ENCODE measurements around the gene MREG. TPM values are rescaled to one million over a fixed set of nuclear protein-coding genes. Genes with fewer than 3 reads are reported as not detected.
A peak's percentile ranks its signal among the peaks of the same experiment; 100 is the strongest.

The MREG gene
- total and polyA plus RNA-seq, 10 of the 15 experiments (the other 5 are each of a cell fraction or from before 2014, with no cell fraction given), result 6.9 to 45.0 (median 28.5) TPM

GRCh38 chr2:215915441-215915840, 97.9 kb downstream of the MREG start:
- in situ Hi-C loops (cut with MboI) (loop anchor here (25.0 kb wide), 1 partner anchor 453 kb away; no protein-coding TSS in a partner anchor), intact Hi-C loops (cut with micrococcal nuclease; ENCODE audit: unreplicated experiment) (loop anchor here (2.0 to 5.0 kb wide), 7 partner anchors 33 to 1108 kb away; partner anchors contain the start of genes BARD1 and FN1)
- Histone ChIP-seq H3K9me3 (replicated peaks; ENCODE audit: control insufficient read depth, insufficient read depth, low read length) (peaks cover 1% of the 10 kb centered on the region; the same call in 2 of the 3 replicates), H3K27ac (ENCODE audit: control insufficient read depth, insufficient read depth) (no peak overlapping the region), H4K20me1 (ENCODE audit: control insufficient read depth, insufficient read depth) (no peaks in the 10 kb centered on the region), H2AFZ (ENCODE audit: control insufficient read depth, low read depth, low read length) (no peak overlapping the region), H3K4me3 (no peak overlapping the region), H3K36me3 (ENCODE audit: control insufficient read depth in 2 of 2, insufficient read depth in 2 of 2, low read length in 1 of 2) (no peaks in the 10 kb centered on the region), H3K4me1 (ENCODE audit: control insufficient read depth, insufficient read depth, low read length) (peaks cover 25% of the 10 kb centered on the region), H3K27me3 (replicated peaks in 1 of 2; ENCODE audit: control insufficient read depth in 2 of 2, insufficient read depth in 2 of 2, low read length in 1 of 2) (no peaks in the 10 kb centered on the region), H3K4me2 (ENCODE audit: control insufficient read depth, insufficient read depth) (no peak overlapping the region), H3K79me2 (ENCODE audit: control insufficient read depth, insufficient read depth, low read length) (no peaks in the 10 kb centered on the region), H3K9ac (ENCODE audit: control insufficient read depth, insufficient read depth, low read length) (no peak overlapping the region)
- POLR2A ChIA-PET, result interaction anchor here (1.0 kb wide), 1 partner anchor 479 kb away, joined by 3 read pairs; no protein-coding TSS in a partner anchor
- BruUV-seq (replicated peaks), result no TSS peak
- 83% methylated on average over 5 of the region's 5 CpGs for WGBS (ENCODE audit: insufficient coverage, insufficient replicate concordance, low lambda C conversion rate, missing lambda C conversion rate)
- DNase-seq (ENCODE audit: low read depth, low spot score) (no peak), FAIRE-seq (no peak), ATAC-seq (no peak)
- RAD21 ChIA-PET (ENCODE audit: unreplicated experiment), result interaction anchor here (0.8 to 3.8 kb wide), 12 partner anchors 14 to 432 kb away, joined by 3 to 76 read pairs (median 16); no protein-coding TSS in a partner anchor
- CTCF ChIA-PET, result interaction anchor here (0.6 to 2.9 kb wide), 3 partner anchors 14 to 76 kb away, joined by 3 to 13 read pairs (median 4); no protein-coding TSS in a partner anchor
- SMC1A ChIA-PET (ENCODE audit: uncharacterized antibody, unreplicated experiment), result interaction anchor here (0.8 to 15.1 kb wide), 13 partner anchors 16 to 347 kb away, joined by 3 to 185 read pairs (median 7); no protein-coding TSS in a partner anchor
- no peak for TF ChIP-seq SMC3 (IDR thresholded peaks at IDR 0.05; ENCODE audit: borderline replicate concordance, low read length)

DNA sequence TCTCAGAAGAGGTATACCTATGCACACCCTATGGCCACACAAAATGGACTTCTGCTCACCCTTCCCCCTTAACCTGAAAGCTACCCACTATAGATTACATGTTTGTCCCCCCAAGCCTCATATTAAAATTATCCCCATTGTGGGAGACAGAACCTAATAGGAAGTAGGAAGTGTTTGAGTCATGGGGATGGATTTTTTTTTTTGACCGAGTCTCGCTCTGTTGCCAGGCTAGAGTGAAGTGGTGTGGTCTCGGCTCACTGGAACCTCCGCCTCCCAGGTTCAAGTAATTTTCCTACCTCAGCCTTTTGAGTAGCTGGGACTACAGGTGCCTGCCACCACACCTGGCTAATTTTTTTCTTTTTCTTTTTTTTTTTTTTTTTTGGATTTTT, 98.6 kb downstream of the MREG start:
- RAD21 ChIA-PET (ENCODE audit: unreplicated experiment), result interaction anchor here (0.8 to 3.8 kb wide), 28 partner anchors 13 to 603 kb away, joined by 3 to 76 read pairs (median 5); partner anchors contain the start of gene ATIC
- 67% methylated on average over 4 of the region's 4 CpGs for WGBS (ENCODE audit: insufficient coverage, insufficient replicate concordance, low lambda C conversion rate, missing lambda C conversion rate)

More for the DNA sequence above, 98.6 kb downstream of the MREG start:
- ChIA-PET SMC1A (ENCODE audit: uncharacterized antibody, unreplicated experiment) (interaction anchor here (0.6 to 15.1 kb wide), 40 partner anchors 9 to 1178 kb away, joined by 3 to 185 read pairs (median 4); no protein-coding TSS in a partner anchor), CTCF (interaction anchor here (0.6 to 4.8 kb wide), 15 partner anchors 13 to 1489 kb away, joined by 3 to 16 read pairs (median 4); no protein-coding TSS in a partner anchor), POLR2A (interaction anchor here (1.0 to 2.4 kb wide), 6 partner anchors 12 to 478 kb away, joined by 3 to 12 read pairs (median 6); no protein-coding TSS in a partner anchor)
- Histone ChIP-seq H3K4me1 (ENCODE audit: control insufficient read depth, insufficient read depth, low read length) (peaks cover 25% of the 10 kb centered on the region), H3K4me3 (no peak overlapping the region), H3K9me3 (replicated peaks; ENCODE audit: control insufficient read depth, insufficient read depth, low read length) (peaks cover 1% of the 10 kb centered on the region; the same call in 2 of the 3 replicates), H3K9ac (ENCODE audit: control insufficient read depth, insufficient read depth, low read length) (no peak overlapping the region), H3K79me2 (ENCODE audit: control insufficient read depth, insufficient read depth, low read length) (no peaks in the 10 kb centered on the region), H3K27ac (ENCODE audit: control insufficient read depth, insufficient read depth) (peak overlapping the region; percentile 4), H3K36me3 (ENCODE audit: control insufficient read depth in 2 of 2, insufficient read depth in 2 of 2, low read length in 1 of 2) (no peaks in the 10 kb centered on the region), H3K4me2 (ENCODE audit: control insufficient read depth, insufficient read depth) (no peak overlapping the region), H3K27me3 (replicated peaks in 1 of 2; ENCODE audit: control insufficient read depth in 2 of 2, insufficient read depth in 2 of 2, low read length in 1 of 2) (no peaks in the 10 kb centered on the region), H4K20me1 (ENCODE audit: control insufficient read depth, insufficient read depth) (no peaks in the 10 kb centered on the region), H2AFZ (ENCODE audit: control insufficient read depth, low read depth, low read length) (no peak overlapping the region)
- in situ Hi-C loops (cut with MboI) (loop anchor here (25.0 kb wide), 1 partner anchor 452 kb away; no protein-coding TSS in a partner anchor), intact Hi-C loops (cut with micrococcal nuclease; ENCODE audit: unreplicated experiment) (loop anchor here (1.0 to 5.0 kb wide), 8 partner anchors 32 to 1107 kb away; partner anchors contain the start of genes BARD1 and FN1)
- BruUV-seq (replicated peaks), result no TSS peak
- TF ChIP-seq SP1 (IDR thresholded peaks at IDR 0.05; ENCODE audit: low read depth, low read length), result no peak
- TF ChIP-seq, protein P1, sequence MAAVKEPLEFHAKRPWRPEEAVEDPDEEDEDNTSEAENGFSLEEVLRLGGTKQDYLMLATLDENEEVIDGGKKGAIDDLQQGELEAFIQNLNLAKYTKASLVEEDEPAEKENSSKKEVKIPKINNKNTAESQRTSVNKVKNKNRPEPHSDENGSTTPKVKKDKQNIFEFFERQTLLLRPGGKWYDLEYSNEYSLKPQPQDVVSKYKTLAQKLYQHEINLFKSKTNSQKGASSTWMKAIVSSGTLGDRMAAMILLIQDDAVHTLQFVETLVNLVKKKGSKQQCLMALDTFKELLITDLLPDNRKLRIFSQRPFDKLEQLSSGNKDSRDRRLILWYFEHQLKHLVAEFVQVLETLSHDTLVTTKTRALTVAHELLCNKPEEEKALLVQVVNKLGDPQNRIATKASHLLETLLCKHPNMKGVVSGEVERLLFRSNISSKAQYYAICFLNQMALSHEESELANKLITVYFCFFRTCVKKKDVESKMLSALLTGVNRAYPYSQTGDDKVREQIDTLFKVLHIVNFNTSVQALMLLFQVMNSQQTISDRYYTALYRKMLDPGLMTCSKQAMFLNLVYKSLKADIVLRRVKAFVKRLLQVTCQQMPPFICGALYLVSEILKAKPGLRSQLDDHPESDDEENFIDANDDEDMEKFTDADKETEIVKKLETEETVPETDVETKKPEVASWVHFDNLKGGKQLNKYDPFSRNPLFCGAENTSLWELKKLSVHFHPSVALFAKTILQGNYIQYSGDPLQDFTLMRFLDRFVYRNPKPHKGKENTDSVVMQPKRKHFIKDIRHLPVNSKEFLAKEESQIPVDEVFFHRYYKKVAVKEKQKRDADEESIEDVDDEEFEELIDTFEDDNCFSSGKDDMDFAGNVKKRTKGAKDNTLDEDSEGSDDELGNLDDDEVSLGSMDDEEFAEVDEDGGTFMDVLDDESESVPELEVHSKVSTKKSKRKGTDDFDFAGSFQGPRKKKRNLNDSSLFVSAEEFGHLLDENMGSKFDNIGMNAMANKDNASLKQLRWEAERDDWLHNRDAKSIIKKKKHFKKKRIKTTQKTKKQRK (IDR thresholded peaks at IDR 0.05; ENCODE audit: low read depth, low read length), result no peak
- TF ChIP-seq, protein P2, sequence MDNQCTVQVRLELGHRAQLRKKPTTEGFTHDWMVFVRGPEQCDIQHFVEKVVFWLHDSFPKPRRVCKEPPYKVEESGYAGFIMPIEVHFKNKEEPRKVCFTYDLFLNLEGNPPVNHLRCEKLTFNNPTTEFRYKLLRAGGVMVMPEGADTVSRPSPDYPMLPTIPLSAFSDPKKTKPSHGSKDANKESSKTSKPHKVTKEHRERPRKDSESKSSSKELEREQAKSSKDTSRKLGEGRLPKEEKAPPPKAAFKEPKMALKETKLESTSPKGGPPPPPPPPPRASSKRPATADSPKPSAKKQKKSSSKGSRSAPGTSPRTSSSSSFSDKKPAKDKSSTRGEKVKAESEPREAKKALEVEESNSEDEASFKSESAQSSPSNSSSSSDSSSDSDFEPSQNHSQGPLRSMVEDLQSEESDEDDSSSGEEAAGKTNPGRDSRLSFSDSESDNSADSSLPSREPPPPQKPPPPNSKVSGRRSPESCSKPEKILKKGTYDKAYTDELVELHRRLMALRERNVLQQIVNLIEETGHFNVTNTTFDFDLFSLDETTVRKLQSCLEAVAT (IDR thresholded peaks at IDR 0.05), result 0 out of 2 replicates have a peak, but pooled peaks have one; percentile 14
- no peak for TF ChIP-seq NRF1 (conservative IDR thresholded peaks at IDR 0.05; ENCODE audit: low read depth, low read length)
- no peak for FAIRE-seq
- no peak for DNase-seq (ENCODE audit: low read depth, low spot score)
- peak; percentile 11 for ATAC-seq
